ENCODE results near the gene ADGRG1.

The ADGRG1 gene

DNA sequence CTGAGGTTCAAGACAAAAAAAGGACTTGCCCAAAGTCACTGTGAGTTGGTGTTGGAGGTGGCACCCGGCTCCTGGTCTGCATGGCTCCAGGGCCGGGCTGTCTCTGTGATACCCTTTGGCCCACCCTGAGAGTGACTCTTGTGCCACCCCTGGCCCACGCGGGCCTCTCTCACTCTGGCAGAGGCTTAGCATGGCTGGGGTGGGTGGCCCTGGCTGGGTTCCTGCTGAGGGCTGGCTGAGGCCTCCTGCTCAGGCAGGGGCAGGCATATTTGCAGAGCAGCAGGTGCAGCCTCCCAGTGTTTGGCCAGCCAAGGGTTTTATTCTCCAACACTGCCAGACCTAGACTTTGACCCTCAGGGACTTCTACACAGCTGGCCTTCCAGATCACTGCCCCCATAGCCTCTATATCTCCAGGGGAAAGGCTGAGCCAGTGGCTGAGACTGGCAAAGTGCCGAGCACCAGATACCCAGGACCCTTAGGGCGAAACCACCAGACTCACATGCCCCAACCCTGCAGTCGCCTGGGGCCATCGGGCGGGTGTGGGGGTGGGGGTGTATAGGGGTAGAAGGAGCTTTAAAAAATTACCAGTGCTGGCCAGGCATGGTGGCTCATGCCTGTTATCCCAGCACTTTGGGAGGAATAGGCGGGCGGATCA, 21.5 kb upstream of the ADGRG1 start:
- DNase-seq: no peak

- DNase-seq: no peak
Observed at GRCh38 chr16:57607676-57608461, 20.6 kb upstream of the ADGRG1 start.

- DNase-seq: no peak
Observed at GRCh38 chr16:57608462-57609113, 19.8 kb upstream of the ADGRG1 start.

DNA sequence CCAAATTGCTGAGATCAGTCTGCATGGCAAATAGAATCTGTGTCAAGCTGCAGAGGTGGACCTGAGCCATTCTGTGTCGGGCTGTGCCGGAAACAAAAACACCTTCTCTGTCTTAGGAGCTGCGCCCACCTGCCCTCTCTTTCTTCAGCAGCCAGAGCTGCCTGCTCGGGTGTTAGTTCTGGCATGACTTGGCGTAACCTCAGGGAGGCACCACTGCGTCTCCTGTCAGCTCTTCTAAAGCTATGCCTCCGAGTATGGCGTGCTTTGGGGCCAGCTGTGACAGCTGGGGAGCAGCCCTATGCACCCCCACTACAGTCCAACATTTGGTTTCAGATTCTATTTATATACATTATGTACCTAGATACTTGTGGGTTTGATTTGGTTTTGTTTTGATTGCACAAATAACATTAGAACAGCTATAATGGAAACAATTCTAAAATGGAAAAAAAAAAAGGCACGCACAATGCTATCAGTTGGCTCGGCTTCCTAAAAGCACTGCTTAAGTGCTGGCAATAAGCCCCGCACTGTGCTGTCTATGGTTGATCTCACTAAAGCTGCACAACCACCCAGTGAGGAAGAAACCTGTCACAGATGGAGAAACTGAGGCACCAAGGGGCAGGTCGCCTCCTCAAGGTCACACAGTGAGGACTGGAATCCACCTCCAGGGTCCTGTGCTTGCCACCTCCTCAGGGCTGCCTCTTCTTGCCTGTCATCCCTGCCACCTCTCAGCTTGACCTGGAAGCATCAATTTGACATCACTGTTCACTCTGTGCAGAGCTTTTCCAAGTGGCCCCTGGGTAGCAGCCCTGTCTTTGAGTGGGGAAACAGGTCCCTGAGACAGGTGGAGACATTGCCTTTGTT, 18.7 kb upstream of the ADGRG1 start:
- DNase-seq: peak in 1 of 4 experiments; percentile 25

- no peak for DNase-seq
Observed at GRCh38 chr16:57610611-57611010, 17.8 kb upstream of the ADGRG1 start.

GRCh38 chr16:57611181-57611580, 17.2 kb upstream of the ADGRG1 start:
- no peak for DNase-seq

GRCh38 chr16:57611706-57612105, 16.7 kb upstream of the ADGRG1 start:
- DNase-seq: no peak

DNA sequence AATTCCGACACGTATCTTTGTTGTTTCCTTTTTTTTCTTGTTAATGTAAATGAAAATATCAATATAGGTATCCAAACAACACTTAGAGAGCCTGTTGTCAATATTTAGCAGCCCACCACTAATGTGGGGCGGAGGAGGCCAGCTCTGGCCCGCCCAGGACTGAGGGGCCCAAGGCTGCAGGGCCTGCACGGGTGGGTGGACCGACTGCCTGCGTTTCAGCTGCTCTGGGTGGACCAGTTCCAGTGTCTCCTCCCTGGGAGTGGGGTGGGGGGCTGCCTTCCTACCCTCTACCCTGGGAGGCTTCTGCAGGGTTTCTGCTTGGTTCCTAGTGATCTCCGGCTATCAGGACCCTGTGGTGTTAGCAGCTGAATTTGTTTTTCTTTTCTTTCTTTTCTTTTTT, 15.9 kb upstream of the ADGRG1 start:
- no peak for DNase-seq

DNA sequence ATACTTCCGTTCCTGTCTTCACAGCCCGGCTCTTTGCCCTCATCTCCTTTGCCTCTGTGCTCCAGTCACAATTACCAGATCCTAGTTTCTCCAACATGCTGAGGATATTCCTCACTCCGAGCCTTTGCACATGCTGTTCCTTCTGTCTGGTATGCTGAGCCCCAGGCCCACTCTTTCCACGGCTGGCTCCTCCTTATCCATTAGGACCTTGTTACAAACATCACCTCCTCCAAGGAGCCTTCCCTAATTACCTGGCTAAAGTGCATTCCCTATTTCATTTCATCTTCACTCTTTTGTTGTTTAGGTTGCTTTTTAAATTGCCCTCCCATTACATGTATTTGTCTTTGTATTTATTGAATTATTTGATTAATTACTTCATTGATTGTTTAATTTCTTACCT, 14.9 kb upstream of the ADGRG1 start:
- DNase-seq: no peak

DNA sequence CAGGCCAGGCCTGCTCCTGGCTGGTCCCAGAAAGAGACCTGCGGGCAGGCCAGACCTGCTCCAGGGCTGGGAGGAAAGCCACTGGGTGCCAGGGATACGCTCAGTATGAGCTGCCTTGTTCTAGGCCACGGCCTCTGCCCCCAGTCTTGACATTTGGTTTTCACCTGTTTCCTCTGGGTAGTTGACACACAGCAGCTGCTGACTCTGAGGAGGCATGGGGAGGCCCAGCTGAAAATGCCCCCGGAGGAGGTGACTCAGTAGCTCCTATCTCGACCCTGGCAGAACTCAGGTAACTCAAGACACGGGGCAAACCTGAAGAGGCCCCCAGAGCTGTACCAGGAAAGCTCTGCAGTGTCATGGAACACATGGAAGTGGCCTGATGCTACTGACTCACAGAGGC, 13.9 kb upstream of the ADGRG1 start:
- no peak for DNase-seq

DNA sequence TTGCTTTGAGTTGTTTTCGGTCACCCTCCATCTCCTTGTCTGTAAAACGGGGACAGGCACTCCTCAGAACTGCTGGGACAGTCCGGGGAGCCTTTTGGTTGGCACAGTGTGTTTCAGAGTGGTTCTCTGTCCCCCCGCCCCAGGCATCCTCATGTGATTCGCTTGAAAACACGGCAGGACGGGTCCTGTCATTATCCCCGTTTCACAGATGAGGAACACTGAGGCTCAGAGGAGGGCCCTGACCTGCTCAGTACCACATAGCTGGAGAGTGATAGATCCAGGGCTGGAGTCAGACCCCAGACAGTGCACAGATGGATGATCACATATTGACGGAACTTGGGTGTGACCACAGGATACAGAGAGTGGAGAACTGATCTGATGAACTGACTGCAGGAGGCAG, 13.5 kb upstream of the ADGRG1 start:
- DNase-seq: no peak

DNA sequence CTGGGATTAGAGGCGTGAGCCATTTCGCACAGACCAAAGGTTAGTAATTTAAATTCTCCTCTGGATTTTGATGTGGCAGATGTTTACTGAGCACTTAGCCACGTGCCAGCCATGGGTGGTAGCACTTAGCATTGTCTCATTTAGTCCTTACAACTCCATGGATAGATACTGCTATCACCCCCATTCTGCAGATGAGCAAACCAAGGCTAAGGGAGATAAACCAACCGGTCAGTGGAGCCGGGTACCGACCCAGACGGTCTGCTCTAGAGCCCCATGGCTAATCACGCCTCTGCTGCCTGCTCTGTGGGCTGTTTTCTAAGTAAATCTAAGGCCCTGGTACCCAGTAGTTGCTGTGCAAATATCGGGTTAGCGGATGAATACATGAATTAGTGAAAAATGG, 12.6 kb upstream of the ADGRG1 start:
- DNase-seq: no peak

GRCh38 chr16:57616241-57616640, 12.2 kb upstream of the ADGRG1 start:
- DNase-seq: no peak

DNA sequence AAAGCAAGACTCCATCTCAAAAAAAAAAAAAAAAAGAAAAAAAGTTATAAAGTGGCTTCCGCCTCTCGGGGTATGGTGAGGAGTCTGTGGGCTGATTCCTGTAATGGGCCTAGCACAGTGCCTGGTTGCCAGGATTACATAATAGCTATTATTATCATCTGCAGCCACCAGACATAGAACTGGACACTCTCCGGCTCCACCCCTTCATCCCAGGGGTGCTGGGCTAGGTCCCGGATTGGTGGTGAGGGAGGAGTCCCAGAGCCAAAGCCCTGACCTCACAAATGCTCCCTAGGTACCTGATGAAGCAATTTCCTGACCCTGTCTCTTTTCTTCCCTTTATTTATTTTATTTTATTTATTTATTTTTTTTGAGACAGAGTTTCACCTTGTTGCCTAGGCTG, 11.6 kb upstream of the ADGRG1 start:
- no peak for DNase-seq

DNA sequence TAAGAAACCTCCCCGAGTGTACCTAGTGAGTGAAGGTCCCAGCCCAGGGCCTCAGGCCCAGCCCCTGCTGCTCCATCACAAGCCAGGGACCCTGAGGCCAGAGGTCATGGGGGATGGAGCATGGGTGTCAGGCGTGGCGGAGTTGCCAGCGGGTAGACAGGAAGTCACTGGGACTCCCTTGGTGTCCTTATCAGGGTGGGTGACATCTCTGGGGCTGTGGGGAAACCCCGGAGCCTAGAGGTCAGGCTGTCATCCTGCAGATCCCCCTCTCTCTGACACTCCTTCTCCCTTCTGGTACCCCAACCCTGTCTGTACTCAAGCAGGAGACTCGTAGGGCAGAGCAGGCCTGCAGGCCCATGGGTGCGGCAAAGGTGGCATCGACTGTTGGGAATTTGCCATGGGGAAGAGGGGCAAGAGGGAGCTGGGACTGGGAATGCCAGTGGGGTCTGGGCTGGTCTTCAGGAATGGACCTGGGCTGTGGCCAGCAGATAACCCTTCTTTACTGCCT, 10.8 kb upstream of the ADGRG1 start:
- DNase-seq: no peak

- DNase-seq: no peak
Observed at GRCh38 chr16:57618296-57619132, 9.9 kb upstream of the ADGRG1 start.

DNA sequence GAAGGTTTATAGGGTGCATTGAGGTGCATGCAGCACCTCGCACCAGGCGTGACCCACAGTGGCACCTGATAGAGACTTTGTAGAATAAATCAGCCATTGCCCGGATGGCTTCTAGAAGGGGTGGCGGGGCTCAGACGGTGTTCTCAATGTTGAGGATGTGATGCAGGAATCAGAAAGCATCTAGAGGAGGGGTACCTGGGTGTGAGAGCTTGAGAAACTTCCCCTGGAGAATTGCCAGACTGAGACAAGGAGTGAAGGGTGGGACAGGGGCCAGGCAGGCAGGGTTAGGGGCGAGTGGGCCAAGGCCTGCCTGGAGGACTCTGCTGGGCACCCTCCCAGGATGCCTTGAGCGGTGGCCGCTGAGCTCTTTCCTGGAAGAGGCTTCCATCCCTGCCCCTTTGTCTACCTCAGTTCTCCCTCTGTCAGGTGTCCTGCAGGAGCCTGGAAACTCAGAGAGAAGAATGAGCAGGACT, 9.3 kb upstream of the ADGRG1 start:
- DNase-seq: no peak

DNA sequence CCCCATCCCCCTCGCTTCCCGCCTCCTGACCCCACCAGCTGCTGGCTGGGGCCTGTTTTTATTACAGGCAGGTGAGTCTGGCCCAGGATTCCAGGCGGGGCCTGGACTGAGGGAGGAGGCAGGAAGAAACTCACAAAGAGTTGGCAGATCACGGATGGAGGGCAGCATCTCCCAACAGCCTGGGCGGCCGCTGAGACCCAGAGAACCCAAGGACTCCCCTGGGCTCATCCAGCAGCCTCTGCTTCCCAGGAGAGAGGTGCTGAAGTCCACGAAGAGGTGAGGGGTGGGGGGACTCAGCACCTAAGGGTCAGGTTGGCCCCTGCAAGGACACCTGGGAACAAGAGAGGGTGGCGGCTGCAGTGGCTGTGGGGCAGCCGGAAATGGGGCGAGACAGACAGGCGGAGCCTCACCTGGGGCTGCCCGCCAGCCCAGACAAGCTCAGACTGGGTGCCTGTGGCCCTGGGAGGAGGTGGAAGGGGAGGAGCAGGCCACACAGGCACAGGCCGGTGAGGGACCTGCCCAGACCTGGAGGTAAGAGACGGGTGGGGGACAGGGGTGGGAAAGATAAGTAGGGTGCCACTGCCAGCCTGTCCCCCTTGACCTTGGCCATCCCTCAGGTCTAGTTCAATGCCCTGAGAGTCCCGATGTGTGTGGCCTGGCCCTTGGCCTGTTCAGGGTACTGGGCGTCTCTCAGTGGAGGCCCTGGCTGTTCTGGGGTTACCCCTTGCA, 8.7 kb upstream of the ADGRG1 start:
- no peak for DNase-seq

DNA sequence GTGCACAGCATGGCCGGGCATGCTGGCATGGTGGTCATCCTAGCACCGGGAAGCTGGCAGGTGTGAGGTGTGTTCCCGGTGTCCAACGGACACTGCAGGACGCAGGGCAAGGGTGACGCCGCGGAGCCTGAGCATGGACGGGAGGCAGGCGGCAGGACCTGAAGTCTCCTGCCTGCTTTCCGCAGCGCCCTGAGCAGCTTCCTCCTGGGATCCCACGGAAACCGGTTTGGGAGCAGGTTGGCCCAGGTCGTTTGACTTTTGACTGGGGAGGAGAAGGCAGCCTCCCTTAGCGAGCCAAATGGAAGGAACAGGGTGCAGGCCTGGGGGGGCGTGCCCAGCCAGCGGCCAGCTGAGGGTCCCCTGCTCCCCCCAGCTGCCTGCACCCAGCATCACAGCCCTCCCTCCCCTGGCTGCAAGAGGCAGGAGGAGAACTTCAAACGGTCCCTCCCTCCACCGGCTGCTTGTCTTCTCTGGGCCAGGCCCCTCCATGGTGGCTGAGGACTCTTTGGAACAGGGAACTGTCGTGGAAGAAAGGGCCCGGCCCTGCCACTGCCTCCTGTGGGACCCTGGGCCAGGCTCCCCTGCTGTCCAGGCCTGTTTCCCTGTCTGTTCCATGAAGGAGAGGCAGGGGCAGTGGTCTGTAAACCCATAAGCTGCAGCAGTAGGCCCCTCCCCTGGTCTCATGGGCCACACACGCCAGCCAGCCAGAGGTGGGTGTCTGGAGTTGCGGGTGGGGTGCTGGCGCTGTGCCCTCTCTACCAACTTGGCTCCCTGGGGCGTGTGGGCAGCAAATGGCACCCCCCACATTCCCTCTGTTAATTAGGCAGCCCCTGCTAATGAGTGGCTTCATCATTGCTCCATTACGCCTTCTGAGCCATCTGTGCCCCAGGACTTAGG, 7.8 kb upstream of the ADGRG1 start:
- no peak for DNase-seq

Measured in activated naive CD4-positive, alpha-beta T cell (primary cell).